ENCODE data around the gene DNAJC4.

The DNAJC4 gene

DNA sequence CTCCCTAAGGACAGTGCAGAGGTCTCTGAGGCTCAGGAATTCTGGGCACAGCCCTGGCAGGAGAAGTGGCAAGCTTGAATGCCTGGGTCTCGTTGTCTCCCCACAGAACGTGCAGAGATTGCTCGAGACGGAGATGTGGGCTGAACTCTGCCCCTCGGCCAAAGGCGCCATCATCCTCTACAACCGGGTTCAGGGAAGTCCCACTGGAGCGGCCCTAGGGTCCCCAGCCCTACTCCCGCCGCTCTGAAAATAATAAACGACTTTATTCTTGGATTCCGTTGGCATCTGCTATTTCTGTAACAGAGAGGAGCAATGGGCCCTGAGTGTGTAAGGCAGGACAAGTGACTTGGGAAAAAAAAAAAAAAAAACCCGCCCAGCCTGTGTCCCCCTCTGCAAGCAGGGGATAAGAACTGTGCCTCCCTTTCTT is 591 bp upstream of the DNAJC4 start:
- DNase-seq (ENCODE audit: low spot score) = no peak

- no peak for DNase-seq (ENCODE audit: low spot score)
Measured at GRCh38 chr11:64230985-64231365, 627 bp downstream of the DNAJC4 start.

DNA sequence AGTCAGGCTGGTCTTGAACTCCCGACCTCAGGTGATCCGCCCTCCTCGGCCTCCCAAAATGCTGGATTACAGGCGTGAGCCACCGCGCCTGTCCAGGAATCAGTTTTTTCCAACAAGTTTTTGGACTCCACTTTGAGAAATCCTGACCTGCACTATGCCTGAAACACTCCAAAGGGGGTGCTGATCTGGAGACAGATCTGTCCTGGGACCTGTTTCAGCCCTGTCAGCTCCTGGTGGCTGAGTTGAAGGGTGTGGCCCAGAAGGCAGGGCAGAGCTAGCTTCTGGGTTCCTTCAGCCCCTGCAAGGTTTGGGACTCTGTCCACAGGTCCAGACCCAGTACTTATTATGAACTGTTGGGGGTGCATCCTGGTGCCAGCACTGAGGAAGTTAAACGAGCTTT is 1.2 kb downstream of the DNAJC4 start:
- DNase-seq (ENCODE audit: low spot score) = no peak

- DNase-seq (ENCODE audit: low spot score) = no peak
Measured at GRCh38 chr11:64232182-64232966, 2.0 kb downstream of the DNAJC4 start.

GRCh38 chr11:64232967-64233315 is 2.6 kb downstream of the DNAJC4 start:
- DNase-seq (ENCODE audit: low spot score) = no peak

GRCh38 chr11:64233913-64234586 is 3.7 kb downstream of the DNAJC4 start, which contains the start of gene VEGFB:
VEGFB (plus strand) TSS chr11:64234584; CDS start chr11:64234834, 250 bp downstream.
- peak; percentile 83 for DNase-seq (ENCODE audit: low spot score)

GRCh38 chr11:64234647-64235379 is 4.5 kb downstream of the DNAJC4 start:
- DNase-seq (ENCODE audit: low spot score) = peak; percentile 54

GRCh38 chr11:64235437-64236161 is 5.3 kb downstream of the DNAJC4 start:
- DNase-seq (ENCODE audit: low spot score) = no peak

- DNase-seq (ENCODE audit: low spot score) = no peak
Measured at GRCh38 chr11:64237484-64237951, 7.2 kb downstream of the DNAJC4 start.

- no peak for DNase-seq (ENCODE audit: low spot score)
Measured at GRCh38 chr11:64238076-64238475, 7.7 kb downstream of the DNAJC4 start.

GRCh38 chr11:64238999-64239398 is 8.7 kb downstream of the DNAJC4 start:
- no peak for DNase-seq (ENCODE audit: low spot score)

- DNase-seq (ENCODE audit: low spot score) = no peak
Measured at GRCh38 chr11:64239662-64240434, 9.5 kb downstream of the DNAJC4 start.

- DNase-seq (ENCODE audit: low spot score) = peak; percentile 99
Measured at GRCh38 chr11:64240435-64241240, 10.3 kb downstream of the DNAJC4 start, which contains the start of gene FKBP2. FKBP2 (plus strand) TSS chr11:64241095; CDS start chr11:64242388, 1,293 bp downstream.

DNA sequence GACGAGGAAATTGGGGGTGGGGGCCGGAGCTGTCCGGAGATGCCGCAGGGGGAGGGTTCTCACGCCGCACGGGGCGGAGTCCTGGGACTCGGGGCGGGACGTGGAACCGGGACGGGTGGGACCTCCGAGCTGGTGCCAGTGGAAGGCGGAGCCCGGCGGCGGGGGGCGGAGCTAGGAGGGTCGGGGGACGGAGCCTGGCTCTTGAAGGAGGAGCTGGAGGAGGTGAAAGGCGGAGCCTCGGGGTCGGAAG is 10.8 kb downstream of the DNAJC4 start:
- DNase-seq (ENCODE audit: low spot score) = peak; percentile 96

DNA sequence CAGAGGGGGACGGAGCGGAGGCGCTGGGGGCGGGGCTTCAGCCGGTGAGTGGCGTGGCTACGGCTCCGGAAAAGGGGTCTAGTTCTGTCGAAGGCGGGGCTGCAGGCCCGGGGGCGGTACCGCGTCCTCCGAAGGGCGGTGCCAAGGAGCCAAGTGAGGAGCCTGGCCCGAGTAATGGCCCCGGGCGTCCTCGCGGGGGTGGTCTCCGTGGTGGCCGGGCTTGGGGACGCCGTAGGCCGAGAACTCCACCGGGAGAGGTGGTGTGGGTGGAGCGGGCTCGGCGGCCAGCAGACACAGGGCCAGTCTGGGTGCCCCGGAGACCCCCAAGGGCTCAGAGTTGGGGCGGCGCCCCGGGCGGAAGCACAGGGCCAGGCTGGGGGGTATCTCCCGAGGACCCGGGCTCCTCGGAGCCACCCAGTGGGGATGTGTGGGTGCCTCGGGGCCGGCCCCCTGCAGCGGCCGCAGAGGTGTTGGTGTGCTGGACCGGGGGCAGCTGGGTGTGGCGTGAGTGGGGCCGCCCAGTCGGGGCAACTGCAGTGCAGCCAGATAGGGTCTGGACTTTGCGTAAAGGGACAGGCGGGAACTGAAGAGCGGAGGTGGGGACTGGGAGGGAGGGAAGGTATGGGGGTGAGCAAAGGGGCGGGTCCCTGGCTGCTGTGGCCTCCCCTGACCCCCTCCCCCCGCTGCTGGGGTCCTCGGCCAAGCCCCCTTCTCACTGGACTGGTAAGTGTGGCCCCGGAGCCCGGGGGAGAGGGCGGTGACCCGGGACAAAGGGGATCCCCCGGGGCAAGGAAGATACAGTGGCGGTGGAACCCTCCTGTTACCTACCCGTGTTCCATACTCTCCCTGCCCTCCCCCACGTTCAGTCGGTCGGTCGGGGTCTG is 11.4 kb downstream of the DNAJC4 start:
- no peak for DNase-seq (ENCODE audit: low spot score)

DNA sequence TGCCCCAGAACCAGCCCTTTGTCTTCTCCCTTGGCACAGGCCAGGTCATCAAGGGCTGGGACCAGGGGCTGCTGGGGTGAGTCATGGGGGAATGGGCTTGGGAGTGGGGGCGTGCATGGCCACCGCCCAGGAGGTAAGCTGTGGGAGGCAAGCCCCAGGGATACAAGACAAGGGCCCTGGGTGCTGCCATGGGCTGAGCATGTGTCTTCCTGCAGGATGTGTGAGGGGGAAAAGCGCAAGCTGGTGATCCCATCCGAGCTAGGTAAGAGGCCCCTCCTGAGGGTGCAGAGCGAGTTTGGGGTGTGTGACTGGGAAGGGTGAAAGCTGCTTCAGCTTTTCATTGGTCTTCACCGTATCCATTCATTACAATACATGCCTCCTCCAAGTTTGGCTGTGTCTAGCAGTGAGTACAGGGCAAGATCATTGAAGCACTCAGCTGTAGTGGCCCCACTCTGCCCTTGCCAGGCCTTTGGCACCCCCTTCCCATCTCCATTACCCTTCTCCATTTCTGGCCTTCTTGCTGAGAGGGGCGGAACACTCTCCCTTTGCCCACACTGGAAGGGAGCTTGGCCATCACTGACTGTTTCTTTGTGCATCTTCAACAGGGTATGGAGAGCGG is 13.0 kb downstream of the DNAJC4 start:
- DNase-seq (ENCODE audit: low spot score) = no peak

DNA sequence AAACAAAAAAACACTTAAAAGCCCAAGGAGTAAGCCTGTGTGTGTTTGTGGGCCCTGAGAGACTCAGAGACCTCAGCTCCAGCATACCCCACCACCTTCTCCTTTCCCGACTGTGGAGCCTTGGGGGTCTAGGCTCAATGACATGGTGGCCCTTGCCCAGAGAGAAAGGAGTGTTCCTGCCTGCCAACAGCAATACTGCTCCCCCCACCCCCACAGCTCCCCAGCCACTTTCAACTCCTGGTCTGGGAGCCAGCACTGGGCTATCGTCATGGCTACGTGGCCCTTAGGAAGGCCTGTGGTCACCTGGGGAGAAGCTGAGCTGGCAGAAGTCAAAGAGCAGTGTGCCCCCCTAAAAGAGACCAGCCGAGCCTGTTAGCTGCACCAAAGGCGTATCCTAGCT is 13.8 kb downstream of the DNAJC4 start:
- no peak for DNase-seq (ENCODE audit: low spot score)

- DNase-seq (ENCODE audit: low spot score) = no peak
Measured at GRCh38 chr11:64244966-64245365, 14.6 kb downstream of the DNAJC4 start.

GRCh38 chr11:64245401-64245796 is 15.1 kb downstream of the DNAJC4 start:
- no peak for DNase-seq (ENCODE audit: low spot score)
